ENCODE measurements around the gene MKI67.

The MKI67 gene

DNA sequence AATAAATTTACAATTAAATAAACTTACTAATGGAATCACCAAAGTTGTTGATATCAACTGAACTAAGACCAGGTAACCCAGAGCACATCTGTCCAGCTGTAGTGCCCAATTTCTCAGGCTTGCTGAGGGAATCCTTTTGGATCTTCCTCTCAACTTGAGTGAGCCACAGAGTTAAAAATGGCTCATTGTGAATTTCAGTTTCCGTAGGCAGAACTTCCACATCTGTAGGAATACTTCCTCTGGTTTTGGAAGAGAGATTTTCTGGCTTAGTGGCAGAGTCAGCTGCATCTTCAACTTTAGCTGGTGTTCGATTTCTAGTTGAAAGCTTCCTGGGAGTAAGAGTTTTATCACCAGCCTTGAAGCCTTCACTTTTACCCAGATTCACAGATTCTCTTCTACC lies 11.3 kb downstream of the MKI67 start:
- peaks cover 0 to 11% of the 10 kb centered on the region in 2 donors for H3K27me3 ChIP-seq
- H3K4me1 ChIP-seq = no peaks in the 10 kb centered on the region
- TF ChIP-seq, protein P1, sequence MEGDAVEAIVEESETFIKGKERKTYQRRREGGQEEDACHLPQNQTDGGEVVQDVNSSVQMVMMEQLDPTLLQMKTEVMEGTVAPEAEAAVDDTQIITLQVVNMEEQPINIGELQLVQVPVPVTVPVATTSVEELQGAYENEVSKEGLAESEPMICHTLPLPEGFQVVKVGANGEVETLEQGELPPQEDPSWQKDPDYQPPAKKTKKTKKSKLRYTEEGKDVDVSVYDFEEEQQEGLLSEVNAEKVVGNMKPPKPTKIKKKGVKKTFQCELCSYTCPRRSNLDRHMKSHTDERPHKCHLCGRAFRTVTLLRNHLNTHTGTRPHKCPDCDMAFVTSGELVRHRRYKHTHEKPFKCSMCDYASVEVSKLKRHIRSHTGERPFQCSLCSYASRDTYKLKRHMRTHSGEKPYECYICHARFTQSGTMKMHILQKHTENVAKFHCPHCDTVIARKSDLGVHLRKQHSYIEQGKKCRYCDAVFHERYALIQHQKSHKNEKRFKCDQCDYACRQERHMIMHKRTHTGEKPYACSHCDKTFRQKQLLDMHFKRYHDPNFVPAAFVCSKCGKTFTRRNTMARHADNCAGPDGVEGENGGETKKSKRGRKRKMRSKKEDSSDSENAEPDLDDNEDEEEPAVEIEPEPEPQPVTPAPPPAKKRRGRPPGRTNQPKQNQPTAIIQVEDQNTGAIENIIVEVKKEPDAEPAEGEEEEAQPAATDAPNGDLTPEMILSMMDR (IDR thresholded peaks at IDR 0.05) = no peak
- no peaks in the 10 kb centered on the region for H3K9me3 ChIP-seq
- H3K27ac ChIP-seq = no peak overlapping the region
- no peak for DNase-seq
- H3K4me3 ChIP-seq = no peak overlapping the region
- H3K36me3 ChIP-seq = no peaks in the 10 kb centered on the region
- intact Hi-C loops (cut with DNase I; ENCODE audit: low total_unique reads) = no loop called here

DNA sequence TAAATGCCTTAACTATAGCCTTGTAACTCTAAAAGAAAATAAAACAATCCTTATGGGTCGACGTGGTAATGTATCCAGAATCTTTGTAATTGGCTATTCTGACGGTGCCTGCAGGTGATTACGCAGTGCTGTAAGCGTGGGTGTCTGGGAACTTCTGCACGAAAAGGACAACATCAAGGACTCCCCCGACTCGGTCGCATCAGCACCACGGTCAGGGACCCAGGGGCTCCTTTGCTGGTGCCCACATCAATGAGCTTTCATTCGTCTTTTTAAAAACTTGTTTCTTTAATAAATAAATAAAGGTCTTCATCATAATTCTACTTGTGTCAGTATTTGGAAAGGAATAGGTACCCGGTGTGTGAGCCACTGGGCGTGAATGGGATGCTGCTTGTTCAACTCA lies 13.2 kb downstream of the MKI67 start:
- Histone ChIP-seq H3K36me3 (no peaks in the 10 kb centered on the region), H3K27me3 (no peaks in the 10 kb centered on the region), H3K9me3 (no peaks in the 10 kb centered on the region), H3K4me3 (no peak overlapping the region), H3K27ac (no peak overlapping the region), H3K4me1 (no peaks in the 10 kb centered on the region)
- no peak for DNase-seq
- TF ChIP-seq, protein P1 (IDR thresholded peaks at IDR 0.05) = no peak
- intact Hi-C loops (cut with DNase I; ENCODE audit: low total_unique reads) = no loop called here

DNA sequence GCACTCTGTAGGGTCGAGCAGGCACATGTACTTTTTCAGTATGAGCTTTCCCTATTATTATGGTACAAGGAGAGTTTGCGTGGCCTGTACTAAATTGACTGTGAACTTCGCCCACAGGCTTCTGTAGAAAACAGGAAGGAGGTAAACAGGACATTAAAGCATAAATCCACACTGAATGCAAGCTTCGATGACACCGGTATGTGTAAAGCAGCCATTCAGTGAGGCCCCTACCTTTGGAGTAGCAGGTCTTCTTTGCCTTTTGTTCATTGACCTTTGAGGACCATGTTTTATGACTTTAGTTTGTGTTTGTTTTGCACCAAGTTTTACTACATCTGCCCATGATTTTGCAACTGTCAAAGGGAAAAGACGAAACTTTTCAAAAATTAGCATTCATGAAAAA lies 14.5 kb downstream of the MKI67 start:
- Histone ChIP-seq H3K36me3 (no peaks in the 10 kb centered on the region), H3K9me3 (no peaks in the 10 kb centered on the region), H3K4me3 (no peak overlapping the region), H3K27me3 (no peaks in the 10 kb centered on the region), H3K4me1 (no peaks in the 10 kb centered on the region), H3K27ac (no peak overlapping the region)
- TF ChIP-seq, protein P1 (IDR thresholded peaks at IDR 0.05) = no peak
- no peak for DNase-seq
- intact Hi-C loops (cut with DNase I; ENCODE audit: low total_unique reads) = no loop called here

DNA sequence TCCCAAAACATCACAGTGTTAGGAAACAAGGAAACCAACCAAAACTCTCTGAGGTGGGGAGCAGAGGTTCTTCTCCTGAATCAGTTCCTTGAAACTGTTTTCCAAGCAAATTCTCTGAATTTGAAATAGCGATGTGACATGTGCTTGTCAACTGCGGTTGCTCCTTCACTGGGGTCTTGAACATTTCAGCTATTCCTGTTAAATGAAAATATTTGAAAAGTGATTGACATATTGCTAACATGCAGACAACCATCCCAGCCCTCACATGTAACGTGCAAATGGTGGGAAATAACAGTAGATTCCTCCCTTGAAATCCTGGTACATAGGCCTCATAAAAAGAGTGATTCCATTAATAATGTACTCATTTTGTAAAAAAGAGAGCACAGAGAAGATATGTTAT lies 15.9 kb downstream of the MKI67 start:
- DNase-seq = no peak
- H3K27me3 ChIP-seq = no peaks in the 10 kb centered on the region
- no peaks in the 10 kb centered on the region for H3K9me3 ChIP-seq
- H3K4me3 ChIP-seq = no peak overlapping the region
- no peaks in the 10 kb centered on the region for H3K4me1 ChIP-seq
- intact Hi-C loops (cut with DNase I; ENCODE audit: low total_unique reads) = no loop called here
- TF ChIP-seq, protein P1 (IDR thresholded peaks at IDR 0.05) = no peak
- H3K36me3 ChIP-seq = no peaks in the 10 kb centered on the region
- H3K27ac ChIP-seq = no peak overlapping the region

DNA sequence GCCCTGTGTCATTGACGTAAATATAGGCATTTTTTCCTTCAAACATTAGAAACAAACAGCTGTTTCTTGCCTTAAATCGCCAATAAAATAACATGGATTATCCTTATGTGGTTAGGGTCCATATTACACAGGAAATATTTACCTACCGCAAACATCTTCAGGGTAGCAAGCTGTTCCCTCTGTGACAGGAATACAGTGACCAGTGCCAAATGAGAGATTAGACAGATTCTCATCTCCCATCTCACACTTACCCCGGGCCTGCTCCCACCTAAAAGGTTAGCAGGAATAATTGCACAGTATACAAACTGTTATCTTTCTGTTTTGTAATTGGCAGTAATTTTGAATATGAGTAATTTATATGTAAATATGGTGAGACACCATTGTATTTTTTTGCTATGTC lies 16.5 kb downstream of the MKI67 start:
- no peaks in the 10 kb centered on the region for H3K36me3 ChIP-seq
- no peak for DNase-seq
- H3K4me1 ChIP-seq = no peaks in the 10 kb centered on the region
- no peak overlapping the region for H3K27ac ChIP-seq
- H3K4me3 ChIP-seq = no peak overlapping the region
- no peaks in the 10 kb centered on the region for H3K27me3 ChIP-seq
- TF ChIP-seq, protein P1 (IDR thresholded peaks at IDR 0.05) = no peak
- H3K9me3 ChIP-seq = no peaks in the 10 kb centered on the region
- intact Hi-C loops (cut with DNase I; ENCODE audit: low total_unique reads) = no loop called here

DNA sequence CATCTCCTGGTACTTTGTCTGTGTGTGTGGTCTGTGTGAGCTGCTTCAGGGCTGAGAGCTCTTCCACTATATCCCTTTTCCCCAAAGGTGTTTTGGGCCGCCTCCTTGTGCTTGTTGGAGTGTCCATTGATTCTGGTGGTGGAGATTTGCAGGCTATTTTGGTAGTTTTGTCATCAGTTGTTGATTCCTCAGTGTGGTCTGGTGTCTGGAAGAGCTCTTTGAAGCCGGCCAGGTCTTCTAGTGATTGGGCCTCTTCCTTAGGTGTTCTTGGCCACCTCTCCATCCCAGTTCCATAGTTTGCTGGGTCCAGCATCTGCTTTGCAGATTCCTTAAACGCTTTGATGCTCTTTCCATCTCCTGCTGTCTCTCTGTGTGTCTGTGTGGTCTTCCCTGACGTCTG lies 20.8 kb downstream of the MKI67 start:
- Histone ChIP-seq H3K9me3 (no peaks in the 10 kb centered on the region), H3K27me3 (no peaks in the 10 kb centered on the region), H3K36me3 (no peaks in the 10 kb centered on the region), H3K4me1 (no peaks in the 10 kb centered on the region), H3K27ac (no peak overlapping the region), H3K4me3 (no peak overlapping the region)
- intact Hi-C loops (cut with DNase I; ENCODE audit: low total_unique reads) = no loop called here
- TF ChIP-seq, protein P1 (IDR thresholded peaks at IDR 0.05) = no peak
- no peak for DNase-seq
